ENCODE data around the gene EBLN1.
A peak's percentile ranks its signal among the peaks of the same experiment; 100 is the strongest.
"Not testable (repeated sequence)": the region's sequence is repeated elsewhere in the genome, so short reads cannot be mapped to it uniquely, and the experiment has no call there.

Gene EBLN1

GRCh38 chr10:22228167-22228938, 10.5 kb upstream of the EBLN1 start:
- ATAC-seq: no peak

DNA sequence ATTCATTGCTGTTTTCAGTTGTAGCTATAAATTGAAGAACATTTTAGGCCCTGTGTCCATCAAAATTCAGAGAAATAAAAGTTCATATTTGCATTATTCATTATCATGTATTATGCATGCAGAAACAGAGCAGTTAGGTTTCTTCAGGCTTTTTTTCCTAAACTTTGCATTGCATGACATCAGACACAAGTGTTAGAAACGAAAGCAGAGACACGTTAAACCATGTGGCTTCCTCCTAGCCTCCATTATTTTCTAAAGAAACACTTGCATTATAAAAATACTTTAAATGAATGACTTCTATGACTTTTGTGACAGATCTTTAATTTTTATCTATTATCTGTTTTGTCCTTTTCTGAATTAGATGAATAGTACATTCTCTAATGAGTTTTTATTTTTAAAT, 8.8 kb upstream of the EBLN1 start:
- no peak for ATAC-seq

DNA sequence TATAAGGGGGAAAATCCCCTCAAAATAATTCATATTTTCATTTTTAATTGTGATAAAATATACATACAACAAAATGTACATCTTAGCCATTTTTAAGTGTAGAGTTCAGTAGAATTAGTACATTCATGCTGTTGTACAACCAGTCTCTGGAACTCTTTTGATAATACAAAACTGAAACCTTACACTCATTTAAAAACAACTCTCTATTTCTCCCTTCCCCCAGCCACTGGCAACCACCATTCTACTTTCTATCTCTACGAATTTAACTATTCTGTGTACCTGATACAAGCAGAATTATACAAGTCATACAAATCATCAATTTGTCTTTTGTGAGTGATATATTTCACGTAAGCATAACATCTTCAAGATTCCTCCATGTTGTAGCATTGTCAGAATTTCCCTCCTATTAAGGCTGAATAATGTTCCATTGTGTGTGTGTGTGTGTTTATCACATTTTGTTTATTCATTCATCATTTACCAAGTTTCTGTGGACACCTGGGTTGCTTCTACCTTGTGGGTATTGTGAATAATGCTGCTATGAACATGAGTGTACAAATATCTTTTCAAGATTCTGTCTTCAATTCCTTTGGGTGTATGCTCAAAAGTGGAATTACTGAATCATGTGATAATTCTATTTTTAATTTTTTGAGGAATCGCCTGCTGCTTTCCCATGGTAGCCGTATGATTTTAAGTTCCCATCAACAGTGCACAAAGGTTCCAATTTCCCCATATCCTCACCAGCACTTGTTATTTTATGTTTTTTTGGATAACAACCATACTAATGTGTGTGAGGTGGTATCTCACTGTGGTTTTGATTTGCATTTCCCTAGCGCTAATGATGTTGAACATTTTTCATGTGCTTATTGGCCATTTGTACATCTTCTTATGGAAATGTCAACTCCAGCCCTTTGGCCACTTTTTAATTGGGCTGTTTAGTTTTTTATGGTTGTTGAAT, 4.7 kb upstream of the EBLN1 start:
- peak; percentile 91 to 96 for ATAC-seq

- ATAC-seq: no peak
Measured at GRCh38 chr10:22219308-22219707, 1.5 kb upstream of the EBLN1 start.

DNA sequence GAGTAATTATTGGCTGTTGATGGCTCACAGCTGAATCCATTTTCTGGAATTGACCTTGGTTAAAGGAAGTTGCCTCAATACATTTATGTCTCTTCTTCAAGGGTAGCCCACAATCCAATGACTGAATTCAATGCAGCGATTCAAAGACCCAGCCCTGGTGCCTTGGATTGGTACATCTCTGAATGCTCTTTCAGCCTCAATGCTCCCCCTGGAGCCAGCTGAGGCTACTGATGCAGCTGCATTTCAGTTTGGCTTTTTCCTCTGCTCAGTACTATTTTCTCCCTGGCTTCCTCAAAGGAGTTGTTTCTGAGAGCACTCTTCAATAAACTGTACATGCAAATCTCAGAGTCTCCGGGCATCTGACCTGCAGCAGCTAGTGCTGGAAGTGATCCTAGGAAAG, 633 bp upstream of the EBLN1 start:
- ATAC-seq: no peak

DNA sequence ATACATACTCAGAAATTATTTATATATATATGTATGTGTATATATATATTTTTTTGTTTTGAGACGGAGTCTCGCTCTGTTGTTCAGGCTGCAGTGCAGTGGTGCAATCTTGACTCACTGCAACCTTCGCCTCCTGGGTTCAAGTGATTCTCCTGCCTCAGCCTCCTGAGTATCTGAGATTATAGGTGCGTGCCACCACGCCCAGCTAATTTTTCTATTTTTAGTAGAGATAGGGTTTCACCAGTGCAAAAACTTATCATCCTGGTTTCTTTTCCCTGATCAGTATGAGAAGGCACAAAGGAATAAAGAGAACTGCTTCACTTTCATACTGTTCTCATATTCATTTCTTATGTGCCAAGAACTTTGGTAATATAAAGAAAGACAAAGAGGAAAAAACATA, 731 bp downstream of the EBLN1 start:
- not testable (repeated sequence) for ATAC-seq

GRCh38 chr10:22210267-22210666, 7.5 kb downstream of the EBLN1 start:
- ATAC-seq: no peak

GRCh38 chr10:22193945-22194344, 23.9 kb downstream of the EBLN1 start:
- ATAC-seq: no peak

DNA sequence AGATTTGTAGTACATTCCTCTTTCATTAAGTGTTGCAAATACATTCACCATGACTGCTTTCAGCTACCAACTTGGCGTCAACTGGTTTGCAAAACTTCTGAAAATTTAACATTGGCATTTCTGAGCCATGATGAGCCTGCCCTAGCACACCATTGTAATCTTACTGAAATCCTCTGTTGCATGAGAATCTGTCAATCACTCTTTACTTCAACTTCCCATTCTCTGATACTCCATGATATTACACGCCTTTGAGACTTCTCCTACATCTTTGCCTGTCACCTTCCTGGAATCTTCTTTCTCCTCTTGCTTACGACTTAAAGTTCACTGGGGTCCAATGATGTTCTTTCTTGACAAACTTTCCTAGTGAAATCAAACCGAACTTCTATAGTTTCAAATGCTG, 32.2 kb downstream of the EBLN1 start:
- no peak for ATAC-seq

- ATAC-seq: no peak
Measured at GRCh38 chr10:22183771-22184461, 33.9 kb downstream of the EBLN1 start.

- no peak for ATAC-seq
Measured at GRCh38 chr10:22180724-22181123, 37.1 kb downstream of the EBLN1 start.

DNA sequence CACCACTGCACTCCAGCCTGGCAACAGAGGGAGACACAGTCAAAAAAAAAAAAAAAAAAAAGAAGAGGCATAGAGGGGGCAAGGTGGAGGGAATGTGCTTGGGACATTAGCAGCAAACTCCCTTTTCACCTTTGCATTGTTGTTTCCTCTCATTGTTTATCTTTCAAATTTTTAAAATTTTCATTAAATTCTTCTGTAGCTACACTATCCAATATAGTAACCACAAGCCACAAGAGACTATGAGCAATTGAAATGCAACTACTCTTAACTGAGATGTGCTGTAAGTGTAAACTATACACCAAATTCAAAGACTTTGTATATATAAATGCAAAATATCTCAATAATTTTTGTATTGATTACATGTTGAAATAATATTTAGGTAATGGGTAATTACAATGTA, 43.4 kb downstream of the EBLN1 start:
- ATAC-seq: no peak

GRCh38 chr10:22171131-22171530, 46.7 kb downstream of the EBLN1 start:
- no peak for ATAC-seq

- ATAC-seq: no peak
Measured at GRCh38 chr10:22170582-22170981, 47.2 kb downstream of the EBLN1 start.

DNA sequence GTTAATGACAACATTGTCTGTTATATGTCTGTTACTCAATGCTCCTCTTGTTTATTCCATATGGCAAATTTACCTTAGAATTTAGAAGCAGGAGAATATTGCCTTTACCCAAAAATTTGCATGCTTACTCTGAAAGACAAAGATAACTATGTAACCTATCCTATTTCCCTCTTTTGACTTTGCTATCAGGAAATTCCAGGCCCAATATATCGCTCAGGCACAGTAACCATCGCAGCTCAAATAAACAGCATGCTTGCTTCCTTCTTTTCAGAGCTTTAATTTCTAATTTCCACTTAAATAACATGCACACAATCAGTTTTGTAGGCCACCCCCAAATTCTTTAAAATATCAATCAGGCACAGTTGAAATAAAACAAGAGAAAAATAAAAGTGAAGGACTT, 57.8 kb downstream of the EBLN1 start:
- ATAC-seq: no peak

GRCh38 chr10:22159180-22159579, 58.6 kb downstream of the EBLN1 start:
- no peak for ATAC-seq

Measured in activated CD4-positive, CD25-positive, alpha-beta regulatory T cell treated with anti-CD3 and anti-CD28 coated beads, Interleukin-2, amount 50 U/mL, for 24 hours (primary cell).